HG02763 (cell line): ENCODE measurements around the gene HYAL2.
"Not testable (repeated sequence)": the region's sequence is repeated elsewhere in the genome, so short reads cannot be mapped to it uniquely, and the experiment has no call there.

Experiments used
- ATAC-seq: cut with Tn5 transposase; IDR thresholded peaks from one replicate; pipeline ENCODE4 v1.9.1; 2021; ENCODE audit warnings: mild to moderate bottlenecking, moderate library complexity; ENCODE audit not compliant: unreplicated experiment

HYAL2 gene

GRCh38 chr3:50272911-50273688, 49.4 kb downstream of the HYAL2 start:
- ATAC-seq = peak; percentile 80

GRCh38 chr3:50272538-50272910, 50.0 kb downstream of the HYAL2 start:
- not testable (repeated sequence) for ATAC-seq

GRCh38 chr3:50271314-50271936, 51.1 kb downstream of the HYAL2 start:
- no peak for ATAC-seq

- no peak for ATAC-seq
These were observed 51.9 kb downstream of the HYAL2 start for GRCh38 chr3:50270422-50271224.

- ATAC-seq = no peak
These were observed 52.5 kb downstream of the HYAL2 start for GRCh38 chr3:50269977-50270413.

- ATAC-seq = no peak
These were observed 53.1 kb downstream of the HYAL2 start for GRCh38 chr3:50269460-50269859.

- no peak for ATAC-seq
These were observed 53.7 kb downstream of the HYAL2 start, which contains the start of gene SEMA3B for GRCh38 chr3:50268703-50269451. SEMA3B (plus strand) TSS chr3:50269147; CDS start chr3:50269241, 94 bp downstream.

GRCh38 chr3:50268276-50268675, 54.3 kb downstream of the HYAL2 start:
- ATAC-seq = no peak
